GM23338 (cell line): ENCODE data around the gene NDST3.

Experiments used
- CREB1 ChIP-seq: fragments of 250-450 bp; sonication (Bioruptor Pico); IDR thresholded peaks from 2 replicates; pipeline ENCODE4 v1.5.0; 2020; ENCODE audit warnings: low read depth, mild to moderate bottlenecking, moderate library complexity
- EZH2 ChIP-seq: fragments of 200-600 bp; sonication (generic); IDR thresholded peaks from one replicate; pipeline ENCODE4 v1.8.0; 2017; ENCODE audit warnings: antibody characterized with exemption, mild to moderate bottlenecking, low read depth; ENCODE audit not compliant: unreplicated experiment
- EZH2phosphoT487 ChIP-seq: fragments of 200-600 bp; sonication (generic); IDR thresholded peaks from one replicate; pipeline ENCODE4 v1.8.1; 2018; ENCODE audit warnings: antibody characterized with exemption; ENCODE audit not compliant: unreplicated experiment
- TF ChIP-seq, protein P1 (sequence below), 2 experiments: fragments of 200-600 bp in 1 of 2; sonication (generic) in 1 of 2; conservative IDR thresholded peaks; 2 replicates each; pipeline versions ENCODE4 v1.5.1 to v1.6.1; 2016 to 2017; ENCODE audit warnings: antibody characterized with exemption in 2 of 2, low read depth in 2 of 2, mild to moderate bottlenecking in 2 of 2, moderate library complexity in 1 of 2
- TF ChIP-seq, protein P2 (sequence below): IDR thresholded peaks from one replicate; pipeline ENCODE4 v1.6.1; 2018; ENCODE audit warnings: antibody characterized with exemption; ENCODE audit not compliant: unreplicated experiment

DNA sequence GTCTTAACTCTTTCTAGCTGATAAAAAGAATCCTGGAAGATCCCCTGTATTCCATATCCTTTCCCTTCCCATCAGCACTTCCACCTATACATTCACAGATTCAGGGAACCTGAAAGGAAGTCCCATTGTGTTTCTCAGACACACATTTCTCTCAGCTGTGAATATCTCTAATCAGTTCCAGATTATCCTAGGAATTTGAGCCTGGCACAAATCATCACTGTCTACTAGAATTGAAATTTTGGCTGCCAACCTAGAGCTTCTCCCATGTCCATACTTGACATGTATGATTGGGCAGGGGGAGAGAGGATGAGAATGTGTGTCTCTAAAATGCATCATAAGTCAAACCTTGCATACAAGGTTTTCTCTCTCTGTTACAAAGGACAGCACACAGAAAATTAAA is 53.1 kb downstream of the NDST3 start:
- TF ChIP-seq, protein P1, sequence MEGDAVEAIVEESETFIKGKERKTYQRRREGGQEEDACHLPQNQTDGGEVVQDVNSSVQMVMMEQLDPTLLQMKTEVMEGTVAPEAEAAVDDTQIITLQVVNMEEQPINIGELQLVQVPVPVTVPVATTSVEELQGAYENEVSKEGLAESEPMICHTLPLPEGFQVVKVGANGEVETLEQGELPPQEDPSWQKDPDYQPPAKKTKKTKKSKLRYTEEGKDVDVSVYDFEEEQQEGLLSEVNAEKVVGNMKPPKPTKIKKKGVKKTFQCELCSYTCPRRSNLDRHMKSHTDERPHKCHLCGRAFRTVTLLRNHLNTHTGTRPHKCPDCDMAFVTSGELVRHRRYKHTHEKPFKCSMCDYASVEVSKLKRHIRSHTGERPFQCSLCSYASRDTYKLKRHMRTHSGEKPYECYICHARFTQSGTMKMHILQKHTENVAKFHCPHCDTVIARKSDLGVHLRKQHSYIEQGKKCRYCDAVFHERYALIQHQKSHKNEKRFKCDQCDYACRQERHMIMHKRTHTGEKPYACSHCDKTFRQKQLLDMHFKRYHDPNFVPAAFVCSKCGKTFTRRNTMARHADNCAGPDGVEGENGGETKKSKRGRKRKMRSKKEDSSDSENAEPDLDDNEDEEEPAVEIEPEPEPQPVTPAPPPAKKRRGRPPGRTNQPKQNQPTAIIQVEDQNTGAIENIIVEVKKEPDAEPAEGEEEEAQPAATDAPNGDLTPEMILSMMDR (conservative IDR thresholded peaks at IDR 0.05; ENCODE audit: low read depth in 2 of 2): no peak
- TF ChIP-seq EZH2 (no peak), EZH2phosphoT487 (no peak), CREB1 (no peak)
- TF ChIP-seq, protein P2, sequence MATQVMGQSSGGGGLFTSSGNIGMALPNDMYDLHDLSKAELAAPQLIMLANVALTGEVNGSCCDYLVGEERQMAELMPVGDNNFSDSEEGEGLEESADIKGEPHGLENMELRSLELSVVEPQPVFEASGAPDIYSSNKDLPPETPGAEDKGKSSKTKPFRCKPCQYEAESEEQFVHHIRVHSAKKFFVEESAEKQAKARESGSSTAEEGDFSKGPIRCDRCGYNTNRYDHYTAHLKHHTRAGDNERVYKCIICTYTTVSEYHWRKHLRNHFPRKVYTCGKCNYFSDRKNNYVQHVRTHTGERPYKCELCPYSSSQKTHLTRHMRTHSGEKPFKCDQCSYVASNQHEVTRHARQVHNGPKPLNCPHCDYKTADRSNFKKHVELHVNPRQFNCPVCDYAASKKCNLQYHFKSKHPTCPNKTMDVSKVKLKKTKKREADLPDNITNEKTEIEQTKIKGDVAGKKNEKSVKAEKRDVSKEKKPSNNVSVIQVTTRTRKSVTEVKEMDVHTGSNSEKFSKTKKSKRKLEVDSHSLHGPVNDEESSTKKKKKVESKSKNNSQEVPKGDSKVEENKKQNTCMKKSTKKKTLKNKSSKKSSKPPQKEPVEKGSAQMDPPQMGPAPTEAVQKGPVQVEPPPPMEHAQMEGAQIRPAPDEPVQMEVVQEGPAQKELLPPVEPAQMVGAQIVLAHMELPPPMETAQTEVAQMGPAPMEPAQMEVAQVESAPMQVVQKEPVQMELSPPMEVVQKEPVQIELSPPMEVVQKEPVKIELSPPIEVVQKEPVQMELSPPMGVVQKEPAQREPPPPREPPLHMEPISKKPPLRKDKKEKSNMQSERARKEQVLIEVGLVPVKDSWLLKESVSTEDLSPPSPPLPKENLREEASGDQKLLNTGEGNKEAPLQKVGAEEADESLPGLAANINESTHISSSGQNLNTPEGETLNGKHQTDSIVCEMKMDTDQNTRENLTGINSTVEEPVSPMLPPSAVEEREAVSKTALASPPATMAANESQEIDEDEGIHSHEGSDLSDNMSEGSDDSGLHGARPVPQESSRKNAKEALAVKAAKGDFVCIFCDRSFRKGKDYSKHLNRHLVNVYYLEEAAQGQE: no peak
